A549 (cell line): ENCODE measurements around the gene CENPM. TPM values are rescaled to one million over a fixed set of nuclear protein-coding genes. Genes with fewer than 3 reads are reported as not detected.

ENCODE experiments used
- ATAC-seq, 2 experiments: fragments of 200-7000 bp in 1 of 2; fragments of >200 bp in 1 of 2; cut with Nextera tagmentation in 1 of 2; cut with Tn5 transposase in 1 of 2; 3 replicates each; pipeline versions ENCODE4 v1.8.0 to v1.9.1; 2018 to 2020; ENCODE audit warnings: mild to moderate bottlenecking in 1 of 2, moderate library complexity in 1 of 2
- CTCF ChIA-PET: fragments of 300-600 bp; sonication (Branson Sonifier 250); formaldehyde crosslinking; extraction: SDS; loops from one replicate; lab custom pipeline; 2021; ENCODE audit warnings: antibody characterized with exemption, inconsistent platforms; lab: Yijun Ruan, JAX
- POLR2A ChIA-PET: fragments of 350-600 bp; formaldehyde crosslinking; extraction: SDS; loops from one replicate; lab custom pipeline; 2021; ENCODE audit warnings: antibody characterized with exemption, inconsistent platforms; lab: Yijun Ruan, JAX
- DNase-seq, 2 experiments: peaks; one replicate each; pipeline versions ENCODE4 v3.0.0 to v3.0.0-alpha.2; 2011 to 2016; ENCODE audit warnings: low read depth in 1 of 2, low spot score in 1 of 2
- FAIRE-seq: peaks from 2 replicates; lab custom pipeline; 2011; peaks lifted over from hg19 to GRCh38; lab: Jason Lieb, UNC
- H3K27ac ChIP-seq, 2 experiments: fragments of >200 bp; sonication (Bioruptor Twin); formaldehyde crosslinking; 3 replicates each; pipeline ENCODE4 v1.5.1; 2016 to 2017
- H3K4me1 ChIP-seq: fragments of >200 bp; sonication (Bioruptor Twin); formaldehyde crosslinking; 3 replicates; pipeline ENCODE4 v1.6.1; 2016
- H3K4me2 ChIP-seq: fragments of >200 bp; sonication (Bioruptor Twin); formaldehyde crosslinking; 3 replicates; pipeline ENCODE4 v1.6.1; 2016
- H3K4me3 ChIP-seq: fragments of >200 bp; sonication (Bioruptor Twin); formaldehyde crosslinking; 3 replicates; pipeline ENCODE4 v1.5.1; 2016
- H3K9me3 ChIP-seq: fragments of >200 bp; sonication (Bioruptor Twin); formaldehyde crosslinking; 3 replicates; pipeline ENCODE4 v1.6.1; 2016
- CBX2 ChIP-seq: fragments of 200-600 bp; sonication (generic); IDR thresholded peaks from 2 replicates; pipeline ENCODE4 v1.6.1; 2016; ENCODE audit warnings: low read depth, mild to moderate bottlenecking, borderline replicate concordance
- CBX8 ChIP-seq: fragments of 200-600 bp; sonication (generic); IDR thresholded peaks from 2 replicates; pipeline ENCODE4 v1.6.1; 2016
- CEBPB ChIP-seq, 2 experiments: fragments of >200 bp in 1 of 2; sonication (Bioruptor Twin) in 1 of 2; formaldehyde crosslinking in 1 of 2; IDR thresholded peaks; 2 replicates each; pipeline ENCODE4 v1.6.1; 2012 to 2016
- CHD2 ChIP-seq: fragments of 150-350 bp; IDR thresholded peaks from 2 replicates; pipeline ENCODE4 v1.6.1; 2014; ENCODE audit warnings: low read length; ENCODE audit not compliant: partially characterized antibody
- ESRRA ChIP-seq: fragments of 150-350 bp; IDR thresholded peaks from 2 replicates; pipeline ENCODE4 v1.6.1; 2014; ENCODE audit warnings: mild to moderate bottlenecking, low read length, borderline replicate concordance
- GATA3 ChIP-seq: IDR thresholded peaks from 2 replicates; pipeline ENCODE4 v1.6.1; 2012; ENCODE audit warnings: borderline replicate concordance
- HDAC2 ChIP-seq: fragments of 200-600 bp; sonication (generic); IDR thresholded peaks from 2 replicates; pipeline ENCODE4 v1.6.1; 2016
- HOXA7 ChIP-seq: fragments of 250-450 bp; sonication (Bioruptor Pico); IDR thresholded peaks from 2 replicates; pipeline ENCODE4 v1.5.0; 2020; ENCODE audit warnings: mild to moderate bottlenecking, moderate library complexity
- NFE2L2 ChIP-seq: fragments of 150-350 bp; conservative IDR thresholded peaks from 2 replicates; pipeline ENCODE4 v1.6.1; 2014; ENCODE audit warnings: low read length
- PHF8 ChIP-seq: fragments of 200-600 bp; sonication (generic); IDR thresholded peaks from 2 replicates; pipeline ENCODE4 v1.6.1; 2016; ENCODE audit warnings: low read depth, mild to moderate bottlenecking, antibody characterized with exemption, moderate library complexity, borderline replicate concordance
- RCOR1 ChIP-seq: fragments of 150-350 bp; IDR thresholded peaks from 2 replicates; pipeline ENCODE4 v1.6.1; 2014; ENCODE audit warnings: antibody characterized with exemption, low read length, low read depth
- RNF2 ChIP-seq: fragments of 200-600 bp; sonication (generic); IDR thresholded peaks from 2 replicates; pipeline ENCODE4 v1.6.1; 2016; ENCODE audit warnings: low read depth, mild to moderate bottlenecking, antibody characterized with exemption, moderate library complexity, borderline replicate concordance
- SMC3 ChIP-seq: fragments of >200 bp; sonication (Bioruptor Twin); formaldehyde crosslinking; IDR thresholded peaks from 3 replicates; pipeline ENCODE4 v1.6.1; 2018; ENCODE audit warnings: inconsistent platforms
- TFCP2L1 ChIP-seq: fragments of 250-450 bp; sonication (Bioruptor Pico); IDR thresholded peaks from 2 replicates; pipeline ENCODE4 v1.5.0; 2021; ENCODE audit warnings: mild to moderate bottlenecking
- TP53 ChIP-seq: fragments of 250-450 bp; sonication (Bioruptor Pico); IDR thresholded peaks from 2 replicates; pipeline ENCODE4 v1.5.0; 2021; ENCODE audit warnings: mild to moderate bottlenecking, moderate library complexity
- ZC3H11A ChIP-seq: fragments of 450-650 bp; IDR thresholded peaks from 2 replicates; pipeline ENCODE4 v1.6.1; 2014; ENCODE audit warnings: antibody characterized with exemption, mild to moderate bottlenecking
- ZNF302 ChIP-seq: fragments of 250-450 bp; sonication (Bioruptor Pico); IDR thresholded peaks from 2 replicates; pipeline ENCODE4 v1.9.0; 2021; ENCODE audit warnings: inconsistent platforms, mild to moderate bottlenecking, moderate library complexity
- WGBS: methylation state at CpG from one replicate; pipeline ENCODE4 v1.1.6; 2017; ENCODE audit errors: missing lambda C conversion rate; 5-methylcytosine and 5-hydroxymethylcytosine counted together
- polyA plus RNA-seq, 4 experiments: library from polyadenylated mRNA; depleted of rRNA in 3 of 4; stranded (reverse); fragments of >200 nt; fragmentation: RNase III in 1 of 4; extraction: RNeasy Plus Mini Kit Qiagen cat#74134 plus additional on column Dnase treatment in 1 of 4; gene quantifications; 2 replicates in 3 of 4; 3 replicates in 1 of 4; pipeline ENCODE4 v1.2.3, GENCODE V29; 2011 to 2017
- TF ChIP-seq, protein P1 (sequence below): fragments of >200 bp; sonication (Bioruptor Twin); formaldehyde crosslinking; IDR thresholded peaks from 3 replicates; pipeline ENCODE4 v1.6.1; 2016
- TF ChIP-seq, protein P2 (sequence below): fragments of 250-450 bp; sonication (Bioruptor Pico); IDR thresholded peaks from 2 replicates; pipeline ENCODE4 v1.5.0; 2020; ENCODE audit warnings: low read depth, mild to moderate bottlenecking, moderate library complexity
- TF ChIP-seq, protein P3 (sequence below): IDR thresholded peaks from 2 replicates; pipeline ENCODE4 v1.6.1; 2012; ENCODE audit warnings: low read depth, borderline replicate concordance
- TF ChIP-seq, protein P4 (sequence below): fragments of 450-650 bp; IDR thresholded peaks from 2 replicates; pipeline ENCODE4 v1.6.1; 2014; ENCODE audit warnings: antibody characterized with exemption
- TF ChIP-seq, protein P5 (sequence below): fragments of 250-450 bp; sonication (Bioruptor Pico); IDR thresholded peaks from 2 replicates; pipeline ENCODE4 v1.5.0; 2021; ENCODE audit warnings: mild to moderate bottlenecking, moderate library complexity, borderline replicate concordance
- TF ChIP-seq, protein P6 (sequence below): fragments of >200 bp; sonication (Bioruptor Twin); formaldehyde crosslinking; IDR thresholded peaks from 3 replicates; pipeline ENCODE4 v1.5.1; 2016

The CENPM gene
- polyA plus RNA-seq, 2 of the 4 experiments (the other 2 are of a cell fraction) = 22.3 to 40.1 TPM

DNA sequence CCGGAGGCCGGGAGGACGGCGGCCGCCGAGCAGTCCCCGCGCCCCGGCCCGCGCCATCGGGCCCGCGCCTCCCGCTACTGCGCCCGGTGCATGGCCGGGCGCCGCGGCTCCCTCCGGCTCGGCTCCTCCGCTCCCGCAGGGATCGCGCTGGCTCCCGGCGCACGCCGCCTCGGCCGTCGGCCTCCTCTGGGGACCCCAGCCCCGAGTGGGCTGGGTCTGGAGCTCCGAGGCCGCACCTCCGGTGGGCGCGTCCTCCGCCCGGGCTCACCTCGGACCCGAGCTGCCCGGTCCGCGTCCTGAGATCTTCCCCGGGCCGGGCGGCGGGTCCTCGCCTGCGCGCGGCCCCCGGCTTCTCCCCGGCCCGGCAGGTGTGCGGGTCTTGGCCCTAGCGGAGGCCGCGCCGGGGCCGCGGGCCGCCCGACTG lies 32.3 kb downstream of the CENPM start:
- DNase-seq (no peak), FAIRE-seq (no peak), ATAC-seq (peak; percentile 7 to 22; a peak in 2 of 6 replicates)
- H3K4me1 ChIP-seq = peaks cover 4% of the 10 kb centered on the region; the same call in 2 of the 3 replicates
- ChIA-PET POLR2A (no interaction called here), CTCF (interaction anchor here (0.6 to 2.7 kb wide), 3 partner anchors 12 to 784 kb away, joined by 3 to 15 read pairs (median 3); partner anchors contain the start of gene TNFRSF13C)
- peak overlapping the region; percentile 90 for H3K4me2 ChIP-seq
- peak overlapping the region; percentile 46 to 80; a peak in 4 of 6 replicates for H3K27ac ChIP-seq
- peak overlapping the region; percentile 63 for H3K4me3 ChIP-seq
- no peaks in the 10 kb centered on the region for H3K9me3 ChIP-seq
- no CpG with 5 or more reads among the region's 67 CpGs for WGBS
- TF ChIP-seq RCOR1 (no peak), NFE2L2 (no peak), ZC3H11A (no peak), SMC3 (no peak), ESRRA (no peak), PHF8 (no peak), CBX2 (no peak), TFCP2L1 (CRISPR knock-in tag) (no peak), RNF2 (no peak), CEBPB (IDR thresholded peaks at IDR 0.05) (no peak)
- TF ChIP-seq, protein P1, sequence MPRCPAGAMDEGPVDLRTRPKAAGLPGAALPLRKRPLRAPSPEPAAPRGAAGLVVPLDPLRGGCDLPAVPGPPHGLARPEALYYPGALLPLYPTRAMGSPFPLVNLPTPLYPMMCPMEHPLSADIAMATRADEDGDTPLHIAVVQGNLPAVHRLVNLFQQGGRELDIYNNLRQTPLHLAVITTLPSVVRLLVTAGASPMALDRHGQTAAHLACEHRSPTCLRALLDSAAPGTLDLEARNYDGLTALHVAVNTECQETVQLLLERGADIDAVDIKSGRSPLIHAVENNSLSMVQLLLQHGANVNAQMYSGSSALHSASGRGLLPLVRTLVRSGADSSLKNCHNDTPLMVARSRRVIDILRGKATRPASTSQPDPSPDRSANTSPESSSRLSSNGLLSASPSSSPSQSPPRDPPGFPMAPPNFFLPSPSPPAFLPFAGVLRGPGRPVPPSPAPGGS = no peak
- TF ChIP-seq, protein P2, sequence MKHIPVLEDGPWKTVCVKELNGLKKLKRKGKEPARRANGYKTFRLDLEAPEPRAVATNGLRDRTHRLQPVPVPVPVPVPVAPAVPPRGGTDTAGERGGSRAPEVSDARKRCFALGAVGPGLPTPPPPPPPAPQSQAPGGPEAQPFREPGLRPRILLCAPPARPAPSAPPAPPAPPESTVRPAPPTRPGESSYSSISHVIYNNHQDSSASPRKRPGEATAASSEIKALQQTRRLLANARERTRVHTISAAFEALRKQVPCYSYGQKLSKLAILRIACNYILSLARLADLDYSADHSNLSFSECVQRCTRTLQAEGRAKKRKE = no peak
- TF ChIP-seq, protein P3, sequence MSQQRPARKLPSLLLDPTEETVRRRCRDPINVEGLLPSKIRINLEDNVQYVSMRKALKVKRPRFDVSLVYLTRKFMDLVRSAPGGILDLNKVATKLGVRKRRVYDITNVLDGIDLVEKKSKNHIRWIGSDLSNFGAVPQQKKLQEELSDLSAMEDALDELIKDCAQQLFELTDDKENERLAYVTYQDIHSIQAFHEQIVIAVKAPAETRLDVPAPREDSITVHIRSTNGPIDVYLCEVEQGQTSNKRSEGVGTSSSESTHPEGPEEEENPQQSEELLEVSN = no peak

DNA sequence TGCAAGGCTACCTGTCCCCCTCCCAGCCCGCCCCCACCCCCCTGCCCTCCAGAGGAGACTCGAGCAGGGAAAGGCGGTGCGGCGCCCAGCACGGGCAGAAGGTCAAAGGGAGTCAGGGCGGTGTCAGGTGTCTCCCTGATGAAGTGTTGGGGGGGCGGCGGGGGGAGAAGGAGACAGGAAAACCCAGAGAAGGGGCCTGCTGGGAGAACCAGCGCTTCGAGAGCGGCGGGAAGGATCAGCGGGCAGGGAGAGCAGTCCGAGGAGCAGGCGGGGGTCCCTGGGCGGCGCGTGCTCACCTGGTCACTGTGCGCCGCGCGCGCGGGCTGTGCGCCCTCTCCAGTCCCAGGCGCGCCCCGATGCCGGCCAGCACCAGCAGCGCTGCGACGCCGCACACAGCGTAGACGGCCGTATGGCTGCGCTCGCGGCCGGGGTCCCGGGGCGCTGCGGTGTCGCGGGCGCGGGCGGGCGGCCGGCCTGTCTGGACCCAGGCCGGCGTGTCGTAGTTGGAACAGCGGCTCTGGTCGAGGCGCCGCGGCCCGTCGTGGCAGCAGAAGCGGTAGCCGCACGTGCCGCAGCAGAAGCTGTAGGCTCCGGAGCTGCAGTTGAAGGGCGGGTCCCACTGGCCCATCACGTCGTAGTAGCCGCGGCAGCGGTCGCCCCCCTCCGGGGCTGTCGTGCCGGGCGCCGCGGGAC lies 33.0 kb downstream of the CENPM start:
- POLR2A ChIA-PET = no interaction called here

DNA sequence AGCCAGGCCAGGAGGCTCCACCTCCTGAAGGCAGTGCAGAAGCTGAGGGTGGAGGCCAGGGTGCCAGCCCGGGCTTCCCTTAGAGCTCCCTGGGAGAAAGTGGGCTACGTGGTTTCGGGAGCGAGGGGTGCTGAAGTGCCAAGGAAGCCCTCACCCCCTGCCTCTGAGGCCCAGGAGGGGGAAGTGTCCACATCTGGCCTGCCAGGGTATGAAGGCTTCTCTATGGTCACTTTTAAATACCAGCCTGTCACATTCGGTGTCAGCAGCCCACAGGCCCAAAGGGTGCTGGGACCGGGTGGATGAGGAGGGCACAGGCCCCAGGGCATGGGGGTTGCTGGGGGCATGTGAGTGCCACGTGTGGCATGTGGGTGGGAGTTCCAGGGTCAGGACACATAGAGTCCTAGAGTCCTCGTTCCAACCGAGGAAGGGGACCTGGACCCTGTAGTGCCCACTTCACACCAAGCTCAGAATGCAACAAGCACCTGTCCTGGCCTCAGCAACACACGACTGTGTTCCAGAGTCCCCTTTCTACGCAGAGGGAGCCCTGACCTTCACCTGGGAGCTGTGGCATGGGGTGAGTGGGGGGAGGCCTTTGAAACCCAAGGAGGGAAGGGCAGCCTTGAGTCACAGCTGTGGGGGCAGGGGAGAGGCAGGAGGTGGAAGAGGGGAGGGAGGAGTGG lies 33.8 kb downstream of the CENPM start:
- ChIA-PET CTCF (no interaction called here), POLR2A (no interaction called here)
- DNase-seq (no peak), FAIRE-seq (no peak), ATAC-seq (no peak)
- H3K4me2 ChIP-seq = no peak overlapping the region
- 62% methylated on average over 10 of the region's 11 CpGs for WGBS
- no peak overlapping the region for H3K27ac ChIP-seq
- no peak overlapping the region for H3K4me3 ChIP-seq
- H3K4me1 ChIP-seq = peaks cover 4% of the 10 kb centered on the region; the same call in 2 of the 3 replicates
- no peaks in the 10 kb centered on the region for H3K9me3 ChIP-seq
- TF ChIP-seq HDAC2 = no peak
- TF ChIP-seq, protein P4, sequence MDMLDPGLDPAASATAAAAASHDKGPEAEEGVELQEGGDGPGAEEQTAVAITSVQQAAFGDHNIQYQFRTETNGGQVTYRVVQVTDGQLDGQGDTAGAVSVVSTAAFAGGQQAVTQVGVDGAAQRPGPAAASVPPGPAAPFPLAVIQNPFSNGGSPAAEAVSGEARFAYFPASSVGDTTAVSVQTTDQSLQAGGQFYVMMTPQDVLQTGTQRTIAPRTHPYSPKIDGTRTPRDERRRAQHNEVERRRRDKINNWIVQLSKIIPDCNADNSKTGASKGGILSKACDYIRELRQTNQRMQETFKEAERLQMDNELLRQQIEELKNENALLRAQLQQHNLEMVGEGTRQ = no peak
- TF ChIP-seq CBX8 = no peak
- no peak for TF ChIP-seq GATA3
- no peak for TF ChIP-seq HOXA7 (CRISPR knock-in tag)
- no peak for TF ChIP-seq TP53 (CRISPR knock-in tag)
- no peak for TF ChIP-seq ZC3H11A
- TF ChIP-seq, protein P5, sequence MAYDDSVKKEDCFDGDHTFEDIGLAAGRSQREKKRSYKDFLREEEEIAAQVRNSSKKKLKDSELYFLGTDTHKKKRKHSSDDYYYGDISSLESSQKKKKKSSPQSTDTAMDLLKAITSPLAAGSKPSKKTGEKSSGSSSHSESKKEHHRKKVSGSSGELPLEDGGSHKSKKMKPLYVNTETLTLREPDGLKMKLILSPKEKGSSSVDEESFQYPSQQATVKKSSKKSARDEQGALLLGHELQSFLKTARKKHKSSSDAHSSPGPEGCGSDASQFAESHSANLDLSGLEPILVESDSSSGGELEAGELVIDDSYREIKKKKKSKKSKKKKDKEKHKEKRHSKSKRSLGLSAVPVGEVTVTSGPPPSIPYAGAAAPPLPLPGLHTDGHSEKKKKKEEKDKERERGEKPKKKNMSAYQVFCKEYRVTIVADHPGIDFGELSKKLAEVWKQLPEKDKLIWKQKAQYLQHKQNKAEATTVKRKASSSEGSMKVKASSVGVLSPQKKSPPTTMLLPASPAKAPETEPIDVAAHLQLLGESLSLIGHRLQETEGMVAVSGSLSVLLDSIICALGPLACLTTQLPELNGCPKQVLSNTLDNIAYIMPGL (CRISPR knock-in tag) = no peak
- no peak for TF ChIP-seq PHF8
- TF ChIP-seq TFCP2L1 (CRISPR knock-in tag) = no peak
- TF ChIP-seq, protein P6, sequence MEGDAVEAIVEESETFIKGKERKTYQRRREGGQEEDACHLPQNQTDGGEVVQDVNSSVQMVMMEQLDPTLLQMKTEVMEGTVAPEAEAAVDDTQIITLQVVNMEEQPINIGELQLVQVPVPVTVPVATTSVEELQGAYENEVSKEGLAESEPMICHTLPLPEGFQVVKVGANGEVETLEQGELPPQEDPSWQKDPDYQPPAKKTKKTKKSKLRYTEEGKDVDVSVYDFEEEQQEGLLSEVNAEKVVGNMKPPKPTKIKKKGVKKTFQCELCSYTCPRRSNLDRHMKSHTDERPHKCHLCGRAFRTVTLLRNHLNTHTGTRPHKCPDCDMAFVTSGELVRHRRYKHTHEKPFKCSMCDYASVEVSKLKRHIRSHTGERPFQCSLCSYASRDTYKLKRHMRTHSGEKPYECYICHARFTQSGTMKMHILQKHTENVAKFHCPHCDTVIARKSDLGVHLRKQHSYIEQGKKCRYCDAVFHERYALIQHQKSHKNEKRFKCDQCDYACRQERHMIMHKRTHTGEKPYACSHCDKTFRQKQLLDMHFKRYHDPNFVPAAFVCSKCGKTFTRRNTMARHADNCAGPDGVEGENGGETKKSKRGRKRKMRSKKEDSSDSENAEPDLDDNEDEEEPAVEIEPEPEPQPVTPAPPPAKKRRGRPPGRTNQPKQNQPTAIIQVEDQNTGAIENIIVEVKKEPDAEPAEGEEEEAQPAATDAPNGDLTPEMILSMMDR = no peak

More for the DNA sequence above, 33.0 kb downstream of the CENPM start:
- peak overlapping the region; percentile 90 for H3K4me2 ChIP-seq
- H3K27ac ChIP-seq = peak overlapping the region in 1 of 2 experiments; percentile 80; a peak in 3 of 6 replicates
- peaks cover 4% of the 10 kb centered on the region; the same call in 2 of the 3 replicates for H3K4me1 ChIP-seq
- FAIRE-seq = no peak
- no peaks in the 10 kb centered on the region for H3K9me3 ChIP-seq
- peak overlapping the region; percentile 63 for H3K4me3 ChIP-seq
- WGBS = 61% methylated on average over 6 of the region's 79 CpGs
- TF ChIP-seq CHD2 = no peak
- TF ChIP-seq, protein P4 = no peak
- no peak for TF ChIP-seq ZNF302 (CRISPR knock-in tag)
- CTCF ChIA-PET = interaction anchor here (0.6 kb wide), 1 partner anchor 38 kb away, joined by 3 read pairs; no protein-coding TSS in a partner anchor
- ATAC-seq = 0 out of 6 replicates have a peak, but pooled peaks of 1 of the 2 experiments have one; percentile 6
- no peak for DNase-seq
